Liver (tissue), 9 donors: ENCODE data around the gene MT1M. TPM values are rescaled to one million over a fixed set of nuclear protein-coding genes. Genes with fewer than 3 reads are reported as not detected.

ENCODE experiments used
- DNase-seq: peaks from one replicate; pipeline ENCODE4 v3.0.0-alpha.2; 2017; ENCODE audit warnings: low spot score
- H3K27ac ChIP-seq, 2 donors: one replicate each; pipeline ENCODE4 v1.7.0; 2013; ENCODE audit warnings: inconsistent platforms in 2 of 2, low read length in 2 of 2, control low read depth in 1 of 2, low read depth in 1 of 2, mild to moderate bottlenecking in 1 of 2
- H3K27me3 ChIP-seq, 4 donors: one replicate each; pipeline versions ENCODE4 v1.6.1 to v1.7.0; 2013; ENCODE audit warnings: low read length in 3 of 4, inconsistent platforms in 1 of 4, mild to moderate bottlenecking in 1 of 4, moderate library complexity in 1 of 4; ENCODE audit not compliant: control insufficient read depth in 4 of 4, insufficient read depth in 4 of 4
- H3K36me3 ChIP-seq, 4 donors: one replicate each; pipeline versions ENCODE4 v1.6.1 to v1.7.0; 2013; ENCODE audit warnings: low read length in 3 of 4, mild to moderate bottlenecking in 3 of 4, low read depth in 1 of 4, moderate library complexity in 1 of 4; ENCODE audit not compliant: control insufficient read depth in 4 of 4, insufficient read depth in 3 of 4
- H3K4me1 ChIP-seq, 4 donors: one replicate each; pipeline versions ENCODE4 v1.6.1 to v1.7.0; 2013; ENCODE audit warnings: low read length in 3 of 4, mild to moderate bottlenecking in 3 of 4, moderate library complexity in 1 of 4; ENCODE audit not compliant: control insufficient read depth in 4 of 4, insufficient read depth in 4 of 4
- H3K4me3 ChIP-seq, 3 donors: one replicate each; pipeline versions ENCODE4 v1.6.1 to v1.7.0; 2013; ENCODE audit warnings: low read length in 3 of 3, control low read depth in 1 of 3, low read depth in 1 of 3, mild to moderate bottlenecking in 1 of 3
- H3K9ac ChIP-seq, 2 donors: one replicate each; pipeline ENCODE4 v1.7.0; 2013; ENCODE audit warnings: low read length in 2 of 2, mild to moderate bottlenecking in 2 of 2, moderate library complexity in 2 of 2, control low read depth in 1 of 2, low read depth in 1 of 2
- H3K9me3 ChIP-seq, 4 donors: one replicate each; pipeline versions ENCODE4 v1.6.1 to v1.7.0; 2013; ENCODE audit warnings: low read length in 3 of 4; ENCODE audit not compliant: control insufficient read depth in 4 of 4
- ATF3 ChIP-seq: IDR thresholded peaks from 2 replicates; pipeline ENCODE4 v1.6.1; 2016; ENCODE audit warnings: antibody characterized with exemption
- CTCF ChIP-seq: fragments of 150-350 bp; IDR thresholded peaks from 2 replicates; pipeline ENCODE4 v1.5.1; 2017; ENCODE audit warnings: improper control_type of control experiment, low read depth, low read length; ENCODE audit not compliant: missing input control
- EGR1 ChIP-seq, 2 donors: IDR thresholded peaks; 2 replicates each; pipeline ENCODE4 v1.6.1; 2016 to 2018; ENCODE audit warnings: antibody characterized with exemption in 2 of 2, low read depth in 2 of 2
- FOXA1 ChIP-seq: IDR thresholded peaks from 2 replicates; pipeline ENCODE4 v1.6.1; 2016; ENCODE audit warnings: antibody characterized with exemption
- FOXA2 ChIP-seq: IDR thresholded peaks from 2 replicates; pipeline ENCODE4 v1.6.1; 2016; ENCODE audit warnings: antibody characterized with exemption
- GABPA ChIP-seq, 2 donors: IDR thresholded peaks in 1 of 2; conservative IDR thresholded peaks in 1 of 2; 2 replicates each; pipeline ENCODE4 v1.6.1; 2016; ENCODE audit warnings: antibody characterized with exemption in 2 of 2, mild to moderate bottlenecking in 1 of 2, moderate library complexity in 1 of 2
- HNF4A ChIP-seq, 2 donors: conservative IDR thresholded peaks; 2 replicates each; pipeline ENCODE4 v1.6.1; 2016; ENCODE audit warnings: antibody characterized with exemption in 2 of 2, mild to moderate bottlenecking in 2 of 2
- HNF4G ChIP-seq: IDR thresholded peaks from 2 replicates; pipeline ENCODE4 v1.6.1; 2016; ENCODE audit warnings: antibody characterized with exemption
- JUND ChIP-seq, 2 donors: IDR thresholded peaks; 2 replicates each; pipeline ENCODE4 v1.6.1; 2016; ENCODE audit warnings: antibody characterized with exemption in 2 of 2
- MAX ChIP-seq: IDR thresholded peaks from 2 replicates; pipeline ENCODE4 v1.6.1; 2016; ENCODE audit warnings: antibody characterized with exemption
- NR2F2 ChIP-seq: IDR thresholded peaks from 2 replicates; pipeline ENCODE4 v1.6.1; 2016; ENCODE audit warnings: antibody characterized with exemption
- RAD21 ChIP-seq, 2 donors: IDR thresholded peaks; 2 replicates each; pipeline ENCODE4 v1.6.1; 2016; ENCODE audit warnings: antibody characterized with exemption in 2 of 2, mild to moderate bottlenecking in 2 of 2
- REST ChIP-seq: IDR thresholded peaks from 2 replicates; pipeline ENCODE4 v1.6.1; 2016; ENCODE audit warnings: antibody characterized with exemption, mild to moderate bottlenecking
- RXRA ChIP-seq, 2 donors: IDR thresholded peaks; 2 replicates each; pipeline ENCODE4 v1.6.1; 2017 to 2018; ENCODE audit warnings: antibody characterized with exemption in 2 of 2, mild to moderate bottlenecking in 1 of 2
- SP1 ChIP-seq: IDR thresholded peaks from 2 replicates; pipeline ENCODE4 v1.6.1; 2018; ENCODE audit warnings: antibody characterized with exemption, mild to moderate bottlenecking
- TAF1 ChIP-seq: conservative IDR thresholded peaks from 2 replicates; pipeline ENCODE4 v1.6.1; 2016; ENCODE audit warnings: antibody characterized with exemption, mild to moderate bottlenecking
- YY1 ChIP-seq: IDR thresholded peaks from 2 replicates; pipeline ENCODE4 v1.6.1; 2016; ENCODE audit warnings: antibody characterized with exemption, mild to moderate bottlenecking
- ZBTB33 ChIP-seq: IDR thresholded peaks from 2 replicates; pipeline ENCODE4 v1.6.1; 2016; ENCODE audit warnings: antibody characterized with exemption
- WGBS: extraction: QIAGEN DNeasy Blood & Tissue Kit; methylation state at CpG from one replicate; pipeline ENCODE4 v1.1.7; 2013; 5-methylcytosine and 5-hydroxymethylcytosine counted together
- polyA plus RNA-seq, 2 donors: library from polyadenylated mRNA; stranded (reverse) in 1 of 2; unstranded in 1 of 2; fragments of 200-250 nt in 1 of 2; fragments of >200 nt in 1 of 2; fragmentation: Nextera tagmentation in 1 of 2; extraction: Ambion mirVana in 1 of 2; gene quantifications; one replicate each; pipeline versions ENCODE4 v1.2.1 to v1.2.3, GENCODE V29; 2013 to 2015
- total RNA-seq, 2 donors: library from RNA; depleted of rRNA; stranded (reverse); fragments of >200 nt; gene quantifications; one replicate each; pipeline ENCODE4 v1.2.3, GENCODE V29; 2014
- donor health status: healthy.
- donor health status: healthy.
- donor health status: healthy.
- donor health status: healthy.
- donor health status: healthy.

The MT1M gene
- total and polyA plus RNA-seq, 4 donors, result 20.4 to 343 (median 194) TPM

GRCh38 chr16:56679818-56680217 lies 47.4 kb downstream of the MT1M start:
- TF ChIP-seq CTCF, result no peak
- peak in 1 of 2 donors; percentile 8 for TF ChIP-seq HNF4A (conservative IDR thresholded peaks at IDR 0.05)
- TF ChIP-seq RXRA (IDR thresholded peaks at IDR 0.05), result peak in 1 of 2 donors; percentile 61
- Histone ChIP-seq H3K4me3 (no peak overlapping the region), H3K27me3 (no peaks in the 10 kb centered on the region), H3K9ac (no peak overlapping the region), H3K4me1 (peaks cover 2 to 19% (median 12%) of the 10 kb centered on the region in 4 donors), H3K27ac (no peak overlapping the region), H3K36me3 (no peaks in the 10 kb centered on the region), H3K9me3 (no peaks in the 10 kb centered on the region)
- WGBS, result 85% methylated on average over 6 of the region's 6 CpGs
- no peak for DNase-seq

- peak within 1 kb of the TSS; percentile 60 to 78 (median 77) for H3K4me3 ChIP-seq
- peak within 1 kb of the TSS; percentile 82 to 89 for H3K27ac ChIP-seq
- H3K4me1 ChIP-seq, result peaks cover 4 to 19% (median 10%) of the 10 kb centered on the region in 4 donors
- DNase-seq, result peak; percentile 87
- peak in 1 of 2 donors; percentile 50 for TF ChIP-seq RAD21 (IDR thresholded peaks at IDR 0.05)
- TF ChIP-seq FOXA1, result peak; percentile 57
- TF ChIP-seq ATF3, result peak; percentile 49
- TF ChIP-seq YY1, result peak; percentile 58
- TF ChIP-seq ZBTB33, result peak; percentile 74
- peak; percentile 97 for TF ChIP-seq SP1
- TF ChIP-seq NR2F2, result no peak
- TF ChIP-seq HNF4A (conservative IDR thresholded peaks at IDR 0.05), result peak; percentile 43 to 71
- peak; percentile 86 to 91 for TF ChIP-seq RXRA (IDR thresholded peaks at IDR 0.05)
- TF ChIP-seq TAF1, result peak; percentile 93
- no peak for TF ChIP-seq JUND (IDR thresholded peaks at IDR 0.05)
- no peak for TF ChIP-seq CTCF
- peak; percentile 91 for TF ChIP-seq REST
- peak; percentile 61 to 81 for TF ChIP-seq EGR1 (IDR thresholded peaks at IDR 0.05; ENCODE audit: low read depth in 2 of 2)
- peak; percentile 38 for TF ChIP-seq HNF4G
- no peak for TF ChIP-seq FOXA2
- TF ChIP-seq GABPA (IDR thresholded peaks at IDR 0.05 in 1 of 2, conservative IDR thresholded peaks at IDR 0.05 in 1 of 2), result peak in 1 of 2 donors; percentile 61
- peak; percentile 98 for TF ChIP-seq MAX
- under 1% methylated on average over 49 of the region's 49 CpGs for WGBS
- H3K36me3 ChIP-seq, result no peaks in the 10 kb centered on the region
- H3K9ac ChIP-seq, result peak within 1 kb of the TSS; percentile 83
- H3K9me3 ChIP-seq, result no peaks in the 10 kb centered on the region
- H3K27me3 ChIP-seq, result no peaks in the 10 kb centered on the region
Observed at GRCh38 chr16:56681939-56682702, 49.7 kb downstream of the MT1M start, which contains the start of gene MT1X. TSS of gene MT1X (plus strand) at chr16:56682470. CDS start at chr16:56682541, 71 bp downstream.
